ENCODE measurements around the gene SMIM23.

GRCh38 chr5:171797543-171797942 lies 11.9 kb downstream of the SMIM23 start:
- TF ChIP-seq ZNF530 (tag by site-specific recombination; IDR thresholded peaks at IDR 0.05; ENCODE audit: low read depth) (no peak), ZBTB26 (tag by site-specific recombination; optimal IDR thresholded peaks at IDR 0.05) (no peak), CTCF (tag by site-specific recombination; IDR thresholded peaks at IDR 0.05) (no peak), ZNF768 (tag by site-specific recombination; IDR thresholded peaks at IDR 0.05) (no peak)
- TF ChIP-seq, protein P1, sequence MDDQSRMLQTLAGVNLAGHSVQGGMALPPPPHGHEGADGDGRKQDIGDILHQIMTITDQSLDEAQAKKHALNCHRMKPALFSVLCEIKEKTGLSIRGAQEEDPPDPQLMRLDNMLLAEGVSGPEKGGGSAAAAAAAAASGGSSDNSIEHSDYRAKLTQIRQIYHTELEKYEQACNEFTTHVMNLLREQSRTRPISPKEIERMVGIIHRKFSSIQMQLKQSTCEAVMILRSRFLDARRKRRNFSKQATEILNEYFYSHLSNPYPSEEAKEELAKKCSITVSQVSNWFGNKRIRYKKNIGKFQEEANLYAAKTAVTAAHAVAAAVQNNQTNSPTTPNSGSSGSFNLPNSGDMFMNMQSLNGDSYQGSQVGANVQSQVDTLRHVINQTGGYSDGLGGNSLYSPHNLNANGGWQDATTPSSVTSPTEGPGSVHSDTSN (CRISPR knock-in tag; IDR thresholded peaks at IDR 0.05): no peak
- TF ChIP-seq, protein P2, sequence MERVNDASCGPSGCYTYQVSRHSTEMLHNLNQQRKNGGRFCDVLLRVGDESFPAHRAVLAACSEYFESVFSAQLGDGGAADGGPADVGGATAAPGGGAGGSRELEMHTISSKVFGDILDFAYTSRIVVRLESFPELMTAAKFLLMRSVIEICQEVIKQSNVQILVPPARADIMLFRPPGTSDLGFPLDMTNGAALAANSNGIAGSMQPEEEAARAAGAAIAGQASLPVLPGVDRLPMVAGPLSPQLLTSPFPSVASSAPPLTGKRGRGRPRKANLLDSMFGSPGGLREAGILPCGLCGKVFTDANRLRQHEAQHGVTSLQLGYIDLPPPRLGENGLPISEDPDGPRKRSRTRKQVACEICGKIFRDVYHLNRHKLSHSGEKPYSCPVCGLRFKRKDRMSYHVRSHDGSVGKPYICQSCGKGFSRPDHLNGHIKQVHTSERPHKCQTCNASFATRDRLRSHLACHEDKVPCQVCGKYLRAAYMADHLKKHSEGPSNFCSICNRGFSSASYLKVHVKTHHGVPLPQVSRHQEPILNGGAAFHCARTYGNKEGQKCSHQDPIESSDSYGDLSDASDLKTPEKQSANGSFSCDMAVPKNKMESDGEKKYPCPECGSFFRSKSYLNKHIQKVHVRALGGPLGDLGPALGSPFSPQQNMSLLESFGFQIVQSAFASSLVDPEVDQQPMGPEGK (tag by site-specific recombination; IDR thresholded peaks at IDR 0.05): no peak

Measured in HEK293 (cell line).